GM18508 (cell line): ENCODE measurements around the gene PAXIP1.

Experiments
- ATAC-seq: cut with Tn5 transposase; IDR thresholded peaks from one replicate; pipeline ENCODE4 v1.9.1; 2021; ENCODE audit warnings: moderate number of reproducible peaks; ENCODE audit not compliant: insufficient read depth, unreplicated experiment

PAXIP1 gene

GRCh38 chr7:154997840-154998370, 5.0 kb downstream of the PAXIP1 start:
- ATAC-seq, result no peak

DNA sequence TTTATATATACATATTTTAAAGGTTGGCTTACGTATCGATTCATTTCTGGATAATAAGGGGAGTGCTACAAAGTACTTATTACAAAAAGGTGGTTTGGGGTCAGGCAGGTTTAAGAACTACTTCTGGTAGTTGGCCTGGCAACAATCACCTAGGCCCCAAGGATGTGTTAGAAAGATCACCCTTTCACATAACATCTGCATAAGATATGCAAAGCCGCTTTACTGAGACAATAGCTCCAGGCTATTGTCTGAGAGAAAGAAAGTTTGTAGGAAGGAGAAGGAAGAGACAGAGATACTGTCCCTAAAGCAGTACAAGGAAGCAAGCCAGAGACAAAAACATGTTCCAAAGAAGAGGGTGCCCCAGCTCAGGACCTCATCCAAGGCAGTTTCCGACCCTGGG, 6.2 kb downstream of the PAXIP1 start:
- no peak for ATAC-seq

DNA sequence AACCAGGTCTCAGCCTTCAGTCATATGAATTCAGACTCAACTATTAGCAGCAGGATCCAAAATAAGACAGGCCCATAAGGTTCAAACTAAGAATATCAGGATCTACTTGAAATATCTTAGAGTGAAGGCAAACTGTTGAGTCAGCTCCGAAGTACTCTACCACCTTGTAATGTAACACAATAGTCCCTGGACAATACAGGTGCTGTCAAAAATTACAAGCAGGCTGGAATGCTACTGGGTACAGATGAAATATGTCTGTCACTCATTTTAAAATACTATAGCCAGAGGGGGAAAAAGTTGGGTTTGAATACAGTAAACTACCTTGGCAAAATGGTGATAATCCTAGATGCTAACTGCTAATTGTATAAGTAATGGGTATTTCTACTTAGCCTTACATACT, 6.8 kb downstream of the PAXIP1 start:
- ATAC-seq, result no peak

DNA sequence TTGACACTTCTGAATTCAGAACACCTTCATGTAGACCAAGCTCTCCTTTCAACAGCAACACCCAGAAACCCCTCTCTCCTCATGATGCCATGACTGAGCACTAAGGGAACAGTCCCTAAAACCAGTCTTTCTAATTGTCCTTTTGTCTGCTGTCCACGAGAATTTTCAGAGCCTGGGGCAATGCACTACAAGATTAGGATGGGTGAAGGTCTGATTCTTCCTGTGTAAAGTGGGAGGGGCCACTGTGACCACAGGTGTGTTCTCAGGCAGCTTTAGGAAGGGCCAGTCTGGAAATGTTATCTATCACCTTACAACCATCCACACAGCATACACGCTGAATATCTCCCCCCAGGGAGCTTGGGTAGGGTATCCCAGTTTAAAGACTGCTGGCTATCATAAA, 7.9 kb downstream of the PAXIP1 start:
- ATAC-seq, result no peak

DNA sequence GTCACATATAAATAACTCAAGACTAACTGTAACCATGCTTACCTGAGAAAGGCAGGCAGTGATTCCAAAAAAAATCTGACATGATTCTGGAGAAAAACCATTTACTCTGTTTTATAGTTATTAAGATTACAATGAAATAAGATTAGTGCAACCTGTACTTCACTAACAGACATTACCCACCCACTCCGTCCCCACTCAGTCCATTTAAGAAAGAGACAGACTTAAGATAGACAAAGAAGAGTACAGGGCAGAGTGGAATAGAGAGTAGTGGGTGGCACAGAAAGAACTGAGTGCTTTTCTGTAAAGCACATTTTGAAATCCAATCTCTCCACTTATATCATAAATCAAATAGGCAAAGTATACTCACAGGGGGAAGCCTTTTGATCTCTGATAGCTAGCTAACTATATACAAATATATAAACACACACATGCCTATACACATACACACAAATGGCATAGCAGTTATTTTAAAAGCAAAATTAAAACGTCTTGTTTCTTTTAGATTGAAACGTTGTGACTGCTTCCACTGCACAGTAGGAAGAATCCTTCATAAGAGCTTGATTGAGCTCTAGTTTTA, 11.9 kb downstream of the PAXIP1 start:
- no peak for ATAC-seq

DNA sequence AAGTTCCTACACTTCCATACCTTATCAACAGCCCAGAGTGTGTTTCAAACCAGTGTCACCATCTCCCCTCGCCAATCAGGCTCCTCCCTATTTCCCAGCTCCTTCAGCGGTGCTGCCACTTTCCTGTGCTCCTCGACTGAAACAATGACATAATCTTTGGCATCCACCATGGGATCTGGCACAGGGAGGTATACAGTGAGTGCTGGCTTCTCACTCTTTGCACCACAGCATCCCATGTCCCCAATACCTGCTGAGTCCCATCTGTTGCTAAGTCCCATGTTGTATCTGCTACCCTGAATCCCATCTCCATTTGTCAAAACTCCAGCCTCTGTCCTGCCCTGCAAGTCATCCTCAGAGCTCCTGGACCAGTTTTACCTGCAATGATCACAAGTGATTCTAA, 15.4 kb downstream of the PAXIP1 start:
- ATAC-seq, result no peak

DNA sequence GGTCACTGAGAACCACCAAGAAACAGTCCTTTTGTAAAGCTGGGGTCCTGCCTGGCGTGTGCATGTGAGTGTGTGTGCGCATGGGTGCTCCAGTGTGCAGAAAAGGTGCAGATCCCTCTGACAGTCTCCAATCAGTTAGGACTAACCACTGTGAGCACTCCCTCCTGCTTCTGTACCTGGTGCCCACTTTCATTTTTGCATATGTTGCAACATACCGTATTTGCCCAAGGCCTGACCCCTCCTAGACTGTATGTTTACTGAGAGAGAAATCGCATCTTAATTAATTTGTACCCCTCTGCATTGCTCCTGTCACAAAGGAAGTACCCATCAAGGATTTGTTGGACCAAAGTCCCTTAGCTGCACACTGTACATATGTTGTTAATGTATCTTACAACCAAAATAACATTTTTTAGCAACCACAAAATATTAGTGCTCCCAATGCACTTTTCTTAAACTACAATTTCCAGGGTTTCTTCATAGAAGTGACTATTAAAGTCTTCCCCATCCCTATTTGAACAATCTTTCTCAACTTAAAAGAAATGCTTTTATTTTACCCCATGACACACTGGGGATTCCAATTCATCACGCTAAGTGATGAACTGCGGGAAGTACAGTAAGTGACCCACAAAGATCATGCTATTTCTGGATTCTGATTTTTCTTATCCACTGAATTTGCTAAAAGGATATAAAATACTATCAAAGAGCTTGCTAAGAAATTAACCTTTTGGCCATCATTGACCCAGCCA, 16.6 kb downstream of the PAXIP1 start:
- no peak for ATAC-seq

- no peak for ATAC-seq
Measured at GRCh38 chr7:154985230-154985629, 17.7 kb downstream of the PAXIP1 start.

DNA sequence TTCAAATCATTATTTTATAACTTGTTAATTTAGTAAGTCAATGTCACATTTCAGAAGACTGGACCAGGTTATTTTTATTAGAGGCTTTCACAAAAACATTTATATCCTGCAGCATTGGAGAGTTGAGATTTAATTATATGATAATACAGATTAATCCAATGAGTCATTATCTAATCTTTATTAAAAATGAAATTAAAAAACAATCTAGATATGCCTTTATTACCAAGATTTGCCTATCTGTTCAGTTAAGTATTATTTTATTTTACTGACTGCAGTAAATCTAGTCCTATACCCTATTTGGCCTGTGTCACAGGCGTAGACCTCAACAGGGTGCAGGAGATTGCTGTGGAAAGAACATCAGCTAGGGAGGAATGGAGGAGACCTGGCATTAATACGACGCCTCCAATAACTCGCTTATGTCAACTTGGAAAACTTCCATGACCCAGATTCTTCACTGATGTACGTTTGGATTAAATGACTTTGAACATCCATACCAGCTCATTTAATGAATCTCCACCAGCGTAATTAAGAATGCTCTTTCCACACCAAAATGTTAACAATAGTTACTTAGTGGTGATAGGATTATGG, 18.2 kb downstream of the PAXIP1 start:
- ATAC-seq, result no peak

DNA sequence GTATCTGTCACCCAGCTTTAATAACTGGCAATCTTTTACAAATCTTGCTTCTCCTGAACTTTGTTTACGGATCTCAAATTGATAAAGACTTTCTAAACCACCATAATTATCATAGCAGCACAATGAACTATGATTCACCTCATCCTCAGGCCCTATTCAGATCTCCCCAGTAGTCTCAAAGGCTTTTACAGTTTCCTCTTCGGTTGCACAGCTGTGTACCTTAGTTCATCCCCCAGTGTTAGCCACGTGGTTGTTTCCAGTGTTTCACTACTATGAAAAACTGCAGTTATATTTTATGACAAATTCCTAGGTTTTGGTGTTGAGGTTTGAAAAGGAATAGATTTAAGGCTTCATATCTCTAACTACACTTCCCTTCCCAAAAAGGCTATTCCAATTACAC, 24.9 kb downstream of the PAXIP1 start:
- no peak for ATAC-seq

DNA sequence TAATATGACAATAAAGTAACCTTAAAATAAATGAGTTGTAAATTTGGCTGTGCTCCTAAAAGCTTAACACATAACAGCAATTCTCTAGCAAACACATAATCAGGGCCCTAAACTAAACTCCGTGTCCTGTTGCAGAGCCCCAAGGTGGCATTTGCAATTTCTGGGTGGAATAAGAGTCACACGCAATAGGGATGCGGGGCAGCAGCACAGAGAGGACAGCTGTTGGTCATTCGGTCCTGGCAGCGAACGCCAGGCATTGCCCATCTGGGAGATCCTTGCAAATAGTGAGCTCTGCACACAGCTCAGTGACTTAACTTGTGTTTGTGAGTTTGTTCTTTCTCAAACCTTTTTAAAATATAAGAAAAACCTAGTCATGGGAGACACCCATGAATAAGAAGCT, 25.7 kb downstream of the PAXIP1 start:
- ATAC-seq, result no peak

DNA sequence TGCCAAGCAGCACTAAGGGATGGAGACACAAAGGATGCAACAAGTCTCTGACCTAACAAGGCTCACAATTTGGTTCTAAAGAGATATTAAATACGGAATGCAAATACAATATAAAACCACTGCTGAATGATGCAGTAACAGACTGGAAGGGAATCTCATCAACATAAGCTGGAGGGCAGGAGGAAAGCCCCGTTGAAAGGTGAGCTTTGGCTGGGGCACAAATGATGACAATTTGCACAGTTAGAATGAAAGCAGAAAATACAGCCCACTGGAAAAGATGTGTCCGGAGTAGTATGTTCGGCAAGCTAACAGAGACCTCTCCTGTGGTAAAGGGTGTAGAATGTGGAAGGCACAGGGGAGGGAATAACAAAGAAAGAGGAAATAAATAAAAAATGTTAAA, 26.1 kb downstream of the PAXIP1 start:
- ATAC-seq, result no peak

DNA sequence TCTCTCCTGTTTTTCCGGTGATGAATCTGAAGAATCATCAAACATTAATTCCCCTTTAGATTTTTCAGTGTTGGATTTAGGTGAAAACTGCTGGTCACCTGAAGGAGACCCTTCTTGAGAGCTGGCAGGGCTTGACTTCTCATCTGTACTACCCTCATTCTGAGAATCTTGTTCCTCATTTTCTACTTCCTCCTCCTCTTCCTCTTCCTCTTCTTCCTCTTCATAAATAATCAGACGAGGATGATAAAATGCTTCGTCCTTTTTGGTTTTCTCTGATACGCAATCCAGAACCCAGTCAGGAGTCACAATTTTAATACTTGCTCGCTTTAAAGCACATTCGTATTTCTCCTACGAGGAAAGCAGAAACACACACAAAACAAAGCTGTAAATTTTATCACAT, 26.9 kb downstream of the PAXIP1 start:
- no peak for ATAC-seq

DNA sequence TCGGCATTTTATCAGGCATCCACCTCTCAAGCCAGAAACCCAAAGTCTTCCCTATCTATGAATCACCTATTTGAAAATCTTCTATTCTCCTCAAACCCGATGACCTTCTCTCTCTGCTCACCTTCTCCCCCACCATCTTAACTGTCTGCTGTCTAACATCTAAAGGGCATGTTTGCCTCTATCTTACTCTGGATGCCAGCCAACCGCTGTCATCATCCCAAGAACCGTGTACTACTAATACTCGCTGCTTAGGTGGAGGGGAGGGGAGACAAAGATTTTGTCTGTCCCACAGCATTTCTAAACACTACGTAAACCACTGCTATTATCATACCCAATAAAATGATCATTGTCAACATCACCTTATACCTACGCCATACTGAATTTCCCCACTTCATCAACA, 29.5 kb downstream of the PAXIP1 start:
- ATAC-seq, result no peak

- ATAC-seq, result no peak
Measured at GRCh38 chr7:154968336-154969001, 34.5 kb downstream of the PAXIP1 start.

DNA sequence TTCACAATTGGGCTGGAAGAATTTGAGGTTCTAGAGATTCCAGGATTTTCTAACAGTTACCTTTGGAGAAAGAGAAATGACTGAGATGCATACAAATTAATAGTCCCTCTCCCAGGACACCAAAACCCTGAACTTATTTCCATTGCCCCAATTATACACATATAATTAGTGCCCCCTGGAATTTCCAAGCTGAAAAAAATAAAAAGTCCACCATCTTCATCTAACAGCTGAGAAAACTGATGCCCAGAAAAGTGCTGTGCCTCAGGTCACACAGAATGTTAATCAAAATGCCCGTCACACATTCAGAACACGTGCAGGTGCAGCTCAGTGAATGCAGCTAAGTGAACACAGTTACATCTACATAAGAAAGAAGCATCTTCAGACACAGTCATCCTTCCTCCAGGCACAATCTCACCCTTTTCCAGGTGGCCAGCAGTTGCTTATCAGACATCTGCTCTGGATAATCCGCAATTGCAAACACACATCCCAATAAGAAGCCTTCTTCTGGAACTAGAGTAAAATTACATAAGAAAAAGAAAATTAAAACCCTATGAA, 35.4 kb downstream of the PAXIP1 start:
- ATAC-seq, result no peak

DNA sequence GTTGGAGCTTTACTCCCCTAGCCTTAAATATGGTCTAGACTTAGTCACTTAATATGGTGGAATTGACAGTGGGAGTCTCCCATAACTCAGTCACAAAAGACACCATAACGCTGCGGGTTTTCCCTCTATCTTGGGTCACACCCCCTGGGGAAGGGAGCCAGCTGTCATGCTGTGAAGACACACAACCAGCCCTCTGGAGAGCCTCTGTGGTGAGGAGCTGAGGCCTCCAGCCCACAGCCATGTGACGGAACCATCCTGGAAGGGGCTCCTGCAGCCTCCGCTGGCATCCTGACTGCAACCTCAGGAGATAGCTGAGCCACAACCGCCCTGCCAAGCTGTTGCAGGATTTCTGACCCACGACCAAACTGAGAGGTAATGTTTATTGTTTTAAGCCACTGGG, 37.9 kb downstream of the PAXIP1 start:
- no peak for ATAC-seq

DNA sequence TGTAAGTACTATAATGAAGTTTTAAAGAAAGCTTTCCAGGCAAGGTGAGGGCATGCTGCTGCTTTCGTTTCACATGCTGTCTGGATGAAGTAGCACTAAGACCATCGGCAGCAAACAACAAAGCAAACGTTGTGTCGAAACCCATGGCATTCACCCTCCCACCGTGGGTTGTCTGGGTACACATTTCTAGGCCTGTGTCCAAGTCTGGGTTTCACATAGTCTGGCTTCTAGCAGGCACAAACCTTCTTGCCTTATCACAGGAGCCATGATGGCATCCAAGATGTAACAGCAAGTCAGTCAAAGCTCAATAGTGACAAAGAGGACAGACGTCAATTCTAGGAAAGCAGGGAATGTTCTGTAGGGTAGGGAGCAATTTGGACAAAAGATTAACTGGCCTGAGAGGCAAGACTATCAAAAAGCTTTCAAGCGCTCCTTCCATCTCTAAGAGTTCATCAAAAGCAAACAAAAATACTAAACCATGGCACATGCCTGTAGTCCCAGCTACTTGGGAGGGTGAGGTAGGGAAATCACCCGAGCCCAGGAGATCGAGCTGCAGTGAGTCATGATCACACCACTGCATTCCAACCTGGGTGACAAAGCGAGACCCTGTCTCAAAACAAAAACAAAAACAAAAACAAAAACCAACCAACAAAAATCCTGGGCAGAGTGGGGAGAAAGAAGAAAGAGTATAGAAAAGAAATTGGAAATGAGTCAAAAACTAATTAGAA, 42.7 kb downstream of the PAXIP1 start:
- ATAC-seq, result no peak

GRCh38 chr7:154956427-154956826, 46.5 kb downstream of the PAXIP1 start:
- no peak for ATAC-seq

GRCh38 chr7:154953006-154953684, 49.8 kb downstream of the PAXIP1 start:
- ATAC-seq, result no peak
